K562 (cell line): ENCODE measurements around the gene ZSWIM4. TPM values are rescaled to one million over a fixed set of nuclear protein-coding genes. Genes with fewer than 3 reads are reported as not detected.

Experiments
- BRF1 ChIP-seq: IDR thresholded peaks from 3 replicates; pipeline ENCODE4 v1.6.1; 2011; ENCODE audit warnings: borderline replicate concordance, mild to moderate bottlenecking; ENCODE audit not compliant: insufficient read length; ENCODE audit errors: extremely low read depth
- FIP1L1 ChIP-seq: fragments of 200-400 bp; formaldehyde crosslinking; IDR thresholded peaks from 2 replicates; pipeline ENCODE4 v1.6.1; 2018; ENCODE audit warnings: mild to moderate bottlenecking, low read depth, low read length; ENCODE audit not compliant: poor library complexity, severe bottlenecking
- SIN3A ChIP-seq, 2 experiments: fragments of 150-350 bp in 1 of 2; IDR thresholded peaks; 2 replicates each; pipeline ENCODE4 v1.6.1; 2011 to 2016; ENCODE audit warnings: borderline replicate concordance in 2 of 2, low read depth in 2 of 2, low read length in 2 of 2, mild to moderate bottlenecking in 2 of 2, moderate library complexity in 2 of 2; ENCODE audit not compliant: control insufficient read depth in 1 of 2
- ZKSCAN3 ChIP-seq: fragments of 250-450 bp; sonication (Bioruptor Pico); IDR thresholded peaks from 2 replicates; pipeline ENCODE4 v1.4.0; 2020
- polyA plus RNA-seq, 8 experiments: library from polyadenylated mRNA; depleted of rRNA in 4 of 8; stranded (reverse) in 5 of 8; unstranded in 3 of 8; fragments of >200 nt; fragmentation: Nextera tagmentation in 2 of 8; fragmentation: Illumina TruSeq in 1 of 8; extraction: Ambion mirVana in 2 of 8; extraction: Trizol in 1 of 8; gene quantifications; 2 replicates each; pipeline versions ENCODE4 v1.2.1 to v1.2.3, GENCODE V29; 2011 to 2014; ENCODE audit warnings: inconsistent platforms in 1 of 8, missing spikeins in 1 of 8
- total RNA-seq, 7 experiments: library from RNA; depleted of rRNA in 6 of 7; stranded (reverse); fragments of >200 nt in 6 of 7; fragmentation: Illumina TruSeq in 2 of 7; extraction: Trizol in 2 of 7; gene quantifications; 2 replicates each; pipeline versions ENCODE4 v1.2.1 to v1.2.3, GENCODE V29; 2011 to 2021; ENCODE audit warnings: low replicate concordance in 1 of 7
- TF ChIP-seq, protein P1 (sequence below): fragments of 250-450 bp; sonication (Bioruptor Pico); IDR thresholded peaks from 2 replicates; pipeline ENCODE4 v1.4.0; 2020
- TF ChIP-seq, protein P2 (sequence below), 3 experiments: IDR thresholded peaks in 2 of 3; conservative IDR thresholded peaks in 1 of 3; 2 replicates each; pipeline ENCODE4 v1.5.1; 2011 to 2012; ENCODE audit warnings: low read length in 3 of 3, mild to moderate bottlenecking in 3 of 3, control low read depth in 2 of 3, improper control_type of control experiment in 1 of 3, inconsistent platforms in 1 of 3, low read depth in 1 of 3, mixed read lengths in 1 of 3, moderate library complexity in 1 of 3; ENCODE audit not compliant: insufficient read depth in 2 of 3
- TF ChIP-seq, protein P3 (sequence below): fragments of 450-650 bp; IDR thresholded peaks from 2 replicates; pipeline ENCODE4 v1.6.1; 2017; ENCODE audit warnings: antibody characterized with exemption, mild to moderate bottlenecking
- TF ChIP-seq, protein P4 (sequence below), 2 experiments: IDR thresholded peaks in 1 of 2; conservative IDR thresholded peaks in 1 of 2; 2 replicates each; pipeline ENCODE4 v1.6.1; 2016; ENCODE audit warnings: low read depth in 2 of 2, mild to moderate bottlenecking in 1 of 2, missing compliant biosample characterization in 1 of 2, missing genetic modification characterization in 1 of 2, moderate library complexity in 1 of 2

Gene ZSWIM4
- total and polyA plus RNA-seq, 9 of the 15 experiments (the other 6 are each of a cell fraction or from before 2014, with no cell fraction given): 0.25 to 3.7 (median 0.79) TPM; not detected in 2

DNA sequence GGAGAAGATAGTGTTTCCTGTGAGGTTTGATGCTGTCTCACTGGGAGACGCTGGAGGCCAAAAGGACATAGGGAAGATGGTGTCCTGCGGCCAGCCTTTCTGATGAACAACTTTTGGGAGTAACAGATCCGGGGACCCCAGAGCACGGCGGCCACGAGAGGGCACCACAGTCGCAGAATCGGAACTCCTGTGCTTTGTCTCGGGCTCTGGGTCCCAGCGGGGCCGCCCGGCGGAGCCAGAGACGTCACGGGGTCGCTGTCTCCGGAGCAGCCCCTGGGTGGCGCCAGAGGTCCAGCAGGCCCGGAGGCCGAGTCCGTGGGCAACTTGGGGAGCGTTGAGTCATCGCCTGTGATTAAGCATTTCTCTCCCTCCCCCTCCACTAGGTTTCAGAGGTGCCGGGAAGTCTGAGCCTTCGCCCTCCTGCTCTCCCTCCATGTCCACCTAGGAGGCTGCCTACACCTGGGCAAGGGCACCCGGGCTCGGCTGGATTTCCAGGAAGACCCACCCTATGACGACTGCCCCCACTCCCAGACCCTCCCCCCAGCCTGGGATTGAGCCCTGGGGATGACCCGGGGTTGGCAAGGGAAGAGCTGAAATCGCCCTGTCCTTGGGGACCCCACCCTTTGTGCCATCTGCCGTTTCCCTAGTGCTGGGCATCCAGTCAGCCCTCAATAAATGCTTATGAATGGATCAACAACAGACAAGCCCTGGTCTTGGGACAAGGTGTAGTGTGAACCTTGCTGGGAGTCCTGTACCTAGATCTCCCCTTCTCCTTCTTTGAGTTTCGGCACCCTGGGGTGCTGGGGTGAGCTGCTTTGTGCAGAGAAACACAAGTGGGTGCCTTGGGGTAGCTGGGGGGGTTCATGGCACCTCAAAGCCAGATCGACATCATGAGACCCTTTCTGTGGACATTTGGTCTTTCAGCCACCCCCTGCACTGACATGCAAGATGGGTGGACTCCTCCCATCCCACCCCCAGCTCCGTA lies 85.1 kb downstream of the ZSWIM4 start (continued):
- TF ChIP-seq, protein P1, sequence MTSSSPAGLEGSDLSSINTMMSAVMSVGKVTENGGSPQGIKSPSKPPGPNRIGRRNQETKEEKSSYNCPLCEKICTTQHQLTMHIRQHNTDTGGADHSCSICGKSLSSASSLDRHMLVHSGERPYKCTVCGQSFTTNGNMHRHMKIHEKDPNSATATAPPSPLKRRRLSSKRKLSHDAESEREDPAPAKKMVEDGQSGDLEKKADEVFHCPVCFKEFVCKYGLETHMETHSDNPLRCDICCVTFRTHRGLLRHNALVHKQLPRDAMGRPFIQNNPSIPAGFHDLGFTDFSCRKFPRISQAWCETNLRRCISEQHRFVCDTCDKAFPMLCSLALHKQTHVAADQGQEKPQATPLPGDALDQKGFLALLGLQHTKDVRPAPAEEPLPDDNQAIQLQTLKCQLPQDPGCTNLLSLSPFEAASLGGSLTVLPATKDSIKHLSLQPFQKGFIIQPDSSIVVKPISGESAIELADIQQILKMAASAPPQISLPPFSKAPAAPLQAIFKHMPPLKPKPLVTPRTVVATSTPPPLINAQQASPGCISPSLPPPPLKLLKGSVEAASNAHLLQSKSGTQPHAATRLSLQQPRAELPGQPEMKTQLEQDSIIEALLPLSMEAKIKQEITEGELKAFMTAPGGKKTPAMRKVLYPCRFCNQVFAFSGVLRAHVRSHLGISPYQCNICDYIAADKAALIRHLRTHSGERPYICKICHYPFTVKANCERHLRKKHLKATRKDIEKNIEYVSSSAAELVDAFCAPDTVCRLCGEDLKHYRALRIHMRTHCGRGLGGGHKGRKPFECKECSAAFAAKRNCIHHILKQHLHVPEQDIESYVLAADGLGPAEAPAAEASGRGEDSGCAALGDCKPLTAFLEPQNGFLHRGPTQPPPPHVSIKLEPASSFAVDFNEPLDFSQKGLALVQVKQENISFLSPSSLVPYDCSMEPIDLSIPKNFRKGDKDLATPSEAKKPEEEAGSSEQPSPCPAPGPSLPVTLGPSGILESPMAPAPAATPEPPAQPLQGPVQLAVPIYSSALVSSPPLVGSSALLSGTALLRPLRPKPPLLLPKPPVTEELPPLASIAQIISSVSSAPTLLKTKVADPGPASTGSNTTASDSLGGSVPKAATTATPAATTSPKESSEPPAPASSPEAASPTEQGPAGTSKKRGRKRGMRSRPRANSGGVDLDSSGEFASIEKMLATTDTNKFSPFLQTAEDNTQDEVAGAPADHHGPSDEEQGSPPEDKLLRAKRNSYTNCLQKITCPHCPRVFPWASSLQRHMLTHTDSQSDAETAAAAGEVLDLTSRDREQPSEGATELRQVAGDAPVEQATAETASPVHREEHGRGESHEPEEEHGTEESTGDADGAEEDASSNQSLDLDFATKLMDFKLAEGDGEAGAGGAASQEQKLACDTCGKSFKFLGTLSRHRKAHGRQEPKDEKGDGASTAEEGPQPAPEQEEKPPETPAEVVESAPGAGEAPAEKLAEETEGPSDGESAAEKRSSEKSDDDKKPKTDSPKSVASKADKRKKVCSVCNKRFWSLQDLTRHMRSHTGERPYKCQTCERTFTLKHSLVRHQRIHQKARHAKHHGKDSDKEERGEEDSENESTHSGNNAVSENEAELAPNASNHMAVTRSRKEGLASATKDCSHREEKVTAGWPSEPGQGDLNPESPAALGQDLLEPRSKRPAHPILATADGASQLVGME (CRISPR knock-in tag): no peak
- TF ChIP-seq, protein P2, sequence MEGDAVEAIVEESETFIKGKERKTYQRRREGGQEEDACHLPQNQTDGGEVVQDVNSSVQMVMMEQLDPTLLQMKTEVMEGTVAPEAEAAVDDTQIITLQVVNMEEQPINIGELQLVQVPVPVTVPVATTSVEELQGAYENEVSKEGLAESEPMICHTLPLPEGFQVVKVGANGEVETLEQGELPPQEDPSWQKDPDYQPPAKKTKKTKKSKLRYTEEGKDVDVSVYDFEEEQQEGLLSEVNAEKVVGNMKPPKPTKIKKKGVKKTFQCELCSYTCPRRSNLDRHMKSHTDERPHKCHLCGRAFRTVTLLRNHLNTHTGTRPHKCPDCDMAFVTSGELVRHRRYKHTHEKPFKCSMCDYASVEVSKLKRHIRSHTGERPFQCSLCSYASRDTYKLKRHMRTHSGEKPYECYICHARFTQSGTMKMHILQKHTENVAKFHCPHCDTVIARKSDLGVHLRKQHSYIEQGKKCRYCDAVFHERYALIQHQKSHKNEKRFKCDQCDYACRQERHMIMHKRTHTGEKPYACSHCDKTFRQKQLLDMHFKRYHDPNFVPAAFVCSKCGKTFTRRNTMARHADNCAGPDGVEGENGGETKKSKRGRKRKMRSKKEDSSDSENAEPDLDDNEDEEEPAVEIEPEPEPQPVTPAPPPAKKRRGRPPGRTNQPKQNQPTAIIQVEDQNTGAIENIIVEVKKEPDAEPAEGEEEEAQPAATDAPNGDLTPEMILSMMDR (IDR thresholded peaks at IDR 0.05 in 2 of 3, conservative IDR thresholded peaks at IDR 0.05 in 1 of 3; ENCODE audit: insufficient read depth in 2 of 3, low read depth in 1 of 3, low read length in 3 of 3): peak; percentile 99 to 100 (median 99)
- TF ChIP-seq FIP1L1 (peak; percentile 75), ZKSCAN3 (CRISPR knock-in tag) (no peak), SIN3A (IDR thresholded peaks at IDR 0.05; ENCODE audit: borderline replicate concordance in 2 of 2, control insufficient read depth in 1 of 2, low read depth in 2 of 2, low read length in 2 of 2) (0 out of 4 replicates have a peak, but pooled peaks of 1 of the 2 experiments have one; percentile 32), BRF1 (no peak)
- TF ChIP-seq, protein P3, sequence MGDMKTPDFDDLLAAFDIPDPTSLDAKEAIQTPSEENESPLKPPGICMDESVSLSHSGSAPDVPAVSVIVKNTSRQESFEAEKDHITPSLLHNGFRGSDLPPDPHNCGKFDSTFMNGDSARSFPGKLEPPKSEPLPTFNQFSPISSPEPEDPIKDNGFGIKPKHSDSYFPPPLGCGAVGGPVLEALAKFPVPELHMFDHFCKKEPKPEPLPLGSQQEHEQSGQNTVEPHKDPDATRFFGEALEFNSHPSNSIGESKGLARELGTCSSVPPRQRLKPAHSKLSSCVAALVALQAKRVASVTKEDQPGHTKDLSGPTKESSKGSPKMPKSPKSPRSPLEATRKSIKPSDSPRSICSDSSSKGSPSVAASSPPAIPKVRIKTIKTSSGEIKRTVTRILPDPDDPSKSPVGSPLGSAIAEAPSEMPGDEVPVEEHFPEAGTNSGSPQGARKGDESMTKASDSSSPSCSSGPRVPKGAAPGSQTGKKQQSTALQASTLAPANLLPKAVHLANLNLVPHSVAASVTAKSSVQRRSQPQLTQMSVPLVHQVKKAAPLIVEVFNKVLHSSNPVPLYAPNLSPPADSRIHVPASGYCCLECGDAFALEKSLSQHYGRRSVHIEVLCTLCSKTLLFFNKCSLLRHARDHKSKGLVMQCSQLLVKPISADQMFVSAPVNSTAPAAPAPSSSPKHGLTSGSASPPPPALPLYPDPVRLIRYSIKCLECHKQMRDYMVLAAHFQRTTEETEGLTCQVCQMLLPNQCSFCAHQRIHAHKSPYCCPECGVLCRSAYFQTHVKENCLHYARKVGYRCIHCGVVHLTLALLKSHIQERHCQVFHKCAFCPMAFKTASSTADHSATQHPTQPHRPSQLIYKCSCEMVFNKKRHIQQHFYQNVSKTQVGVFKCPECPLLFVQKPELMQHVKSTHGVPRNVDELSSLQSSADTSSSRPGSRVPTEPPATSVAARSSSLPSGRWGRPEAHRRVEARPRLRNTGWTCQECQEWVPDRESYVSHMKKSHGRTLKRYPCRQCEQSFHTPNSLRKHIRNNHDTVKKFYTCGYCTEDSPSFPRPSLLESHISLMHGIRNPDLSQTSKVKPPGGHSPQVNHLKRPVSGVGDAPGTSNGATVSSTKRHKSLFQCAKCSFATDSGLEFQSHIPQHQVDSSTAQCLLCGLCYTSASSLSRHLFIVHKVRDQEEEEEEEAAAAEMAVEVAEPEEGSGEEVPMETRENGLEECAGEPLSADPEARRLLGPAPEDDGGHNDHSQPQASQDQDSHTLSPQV: peak; percentile 85
- TF ChIP-seq, protein P4, sequence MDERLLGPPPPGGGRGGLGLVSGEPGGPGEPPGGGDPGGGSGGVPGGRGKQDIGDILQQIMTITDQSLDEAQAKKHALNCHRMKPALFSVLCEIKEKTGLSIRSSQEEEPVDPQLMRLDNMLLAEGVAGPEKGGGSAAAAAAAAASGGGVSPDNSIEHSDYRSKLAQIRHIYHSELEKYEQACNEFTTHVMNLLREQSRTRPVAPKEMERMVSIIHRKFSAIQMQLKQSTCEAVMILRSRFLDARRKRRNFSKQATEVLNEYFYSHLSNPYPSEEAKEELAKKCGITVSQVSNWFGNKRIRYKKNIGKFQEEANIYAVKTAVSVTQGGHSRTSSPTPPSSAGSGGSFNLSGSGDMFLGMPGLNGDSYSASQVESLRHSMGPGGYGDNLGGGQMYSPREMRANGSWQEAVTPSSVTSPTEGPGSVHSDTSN (CRISPR knock-in tag; IDR thresholded peaks at IDR 0.05; ENCODE audit: low read depth): no peak
- TF ChIP-seq, protein P4 (tag; conservative IDR thresholded peaks at IDR 0.05; ENCODE audit: low read depth): 0 out of 2 replicates have a peak, but pooled peaks have one; percentile 28
